Renal cortical epithelial cell (primary cell): ENCODE data around the gene PIPOX. TPM values are rescaled to one million over a fixed set of nuclear protein-coding genes. Genes with fewer than 3 reads are reported as not detected.
"Not testable (repeated sequence)": the region's sequence is repeated elsewhere in the genome, so short reads cannot be mapped to it uniquely, and the experiment has no call there.

Experiments used
- DNase-seq: peaks from one replicate; pipeline ENCODE4 v3.0.0-alpha.2; 2011; ENCODE audit warnings: low read depth
- total RNA-seq: library from RNA; depleted of rRNA; stranded (reverse); fragments of >200 nt; gene quantifications from 2 replicates; pipeline ENCODE4 v1.2.3, GENCODE V29; 2014

The PIPOX gene
- total RNA-seq, 1 donor from 2014 or later, result 0.94 TPM

DNA sequence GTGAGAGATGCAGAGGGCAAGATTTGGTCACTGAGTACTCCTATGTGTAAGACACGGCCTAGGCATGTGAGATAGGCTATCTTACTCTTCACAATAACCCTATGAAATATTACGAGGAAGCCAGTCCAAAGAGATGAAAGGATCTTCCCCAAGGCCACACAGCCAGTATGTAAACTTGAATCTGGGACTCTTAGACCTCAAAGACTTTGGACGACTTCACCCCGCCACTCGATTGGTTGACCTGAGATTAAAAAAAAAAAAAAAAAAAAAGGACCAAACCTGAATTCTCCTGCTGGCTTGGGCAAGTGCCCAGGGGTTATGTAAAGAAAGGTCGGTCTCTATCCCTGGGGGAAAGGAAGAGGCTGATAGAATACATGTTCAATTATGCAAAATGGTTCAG lies 33.1 kb downstream of the PIPOX start:
- no peak for DNase-seq

DNA sequence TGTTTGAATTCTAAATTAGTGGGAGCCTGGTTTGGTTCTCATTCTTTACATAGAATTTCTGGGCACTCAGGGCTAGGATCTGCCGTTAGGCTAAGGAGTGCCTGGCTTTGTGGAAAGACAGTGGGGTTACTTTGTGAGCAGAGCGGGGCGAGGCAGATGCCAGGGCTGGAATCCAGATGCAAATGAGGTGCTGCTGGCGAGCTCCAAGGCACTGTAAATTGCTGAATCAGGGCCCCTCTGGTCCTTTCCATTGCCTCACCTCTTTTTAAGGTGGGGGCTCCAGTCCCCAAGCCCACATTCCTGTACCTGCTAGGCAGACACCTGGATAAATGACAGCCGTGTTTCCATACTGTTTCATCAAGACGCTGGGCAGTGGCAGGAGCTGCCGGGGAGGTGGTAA lies 33.8 kb downstream of the PIPOX start:
- DNase-seq, result peak; percentile 6

DNA sequence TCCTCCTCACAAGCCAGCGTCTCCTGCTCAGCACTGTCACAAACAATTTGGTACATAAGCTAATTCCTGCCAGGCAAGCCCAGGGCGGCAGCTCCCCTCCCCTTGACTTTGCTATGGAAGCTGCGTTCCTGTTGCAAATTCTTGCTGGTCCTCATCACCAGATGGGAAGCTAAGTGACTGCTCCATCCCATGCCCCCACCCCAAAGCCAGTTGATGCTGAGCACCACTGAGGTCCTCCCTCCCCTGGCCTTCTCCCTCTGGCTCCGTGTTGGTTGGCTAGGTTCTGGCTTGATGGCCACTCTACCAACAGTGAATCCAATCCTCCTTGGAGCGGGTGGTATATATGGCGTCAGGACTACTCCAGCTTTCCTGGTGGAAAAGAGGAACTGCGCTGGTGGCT lies 34.4 kb downstream of the PIPOX start:
- DNase-seq, result no peak

DNA sequence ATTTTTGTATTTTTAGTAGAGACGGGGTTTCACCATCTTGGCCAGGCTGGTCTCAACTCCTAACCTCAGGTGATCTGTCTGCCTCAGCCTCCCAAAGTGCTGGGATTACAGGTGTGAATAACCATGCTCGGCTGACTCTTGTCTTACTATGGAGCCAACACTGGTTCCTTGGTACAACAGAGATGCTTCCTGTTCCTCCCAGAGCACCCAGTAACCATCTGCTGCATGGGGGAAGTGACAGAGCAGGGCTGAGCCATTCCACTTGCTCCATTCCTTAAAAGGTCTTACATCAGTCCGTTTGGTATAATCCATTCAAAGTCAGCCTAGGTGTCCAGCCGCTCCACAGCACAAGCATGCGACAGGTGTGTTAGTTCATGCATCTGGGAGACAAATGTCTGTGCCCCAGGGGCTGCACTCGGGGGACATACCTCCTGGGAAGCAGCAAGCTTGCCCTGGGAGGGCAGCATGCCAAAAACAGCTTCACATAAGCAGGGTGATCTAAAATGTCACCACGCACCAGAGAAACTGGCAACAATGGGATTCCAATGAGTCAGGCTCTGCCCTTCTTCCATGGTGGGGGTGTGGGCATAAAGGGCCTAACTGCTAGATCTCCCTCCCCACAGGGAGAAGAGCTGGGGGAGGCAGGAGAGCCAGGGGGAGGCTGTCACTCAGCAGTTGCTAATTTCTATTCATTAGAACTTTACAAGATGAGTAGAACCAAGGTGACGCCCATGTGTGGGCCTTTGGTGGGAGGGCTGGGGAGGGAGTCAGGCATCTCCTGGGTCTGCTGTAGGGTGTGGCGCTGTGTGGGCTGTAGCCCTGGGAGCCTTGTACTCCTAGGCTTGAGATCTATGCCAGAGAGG lies 35.5 kb downstream of the PIPOX start:
- DNase-seq, result peak; percentile 93

DNA sequence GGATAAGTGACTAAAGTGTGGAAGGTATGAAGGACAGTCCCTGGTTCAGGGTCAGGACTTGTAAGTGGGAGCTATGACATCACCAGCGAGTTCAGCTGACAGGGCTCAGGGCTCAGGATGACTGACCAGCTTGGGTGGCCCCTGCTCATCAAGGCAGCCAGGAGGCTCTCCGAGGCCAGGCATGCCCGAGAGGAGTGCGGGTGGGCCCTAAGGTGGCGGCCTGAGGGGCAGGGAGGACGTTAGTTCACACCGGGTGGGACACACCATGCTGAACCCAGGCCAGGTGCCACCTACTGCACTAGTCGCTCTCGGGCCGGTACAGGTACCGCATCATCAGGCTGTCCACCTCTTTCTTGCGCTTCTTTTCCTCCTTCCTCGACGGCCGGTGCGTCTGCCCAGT lies 36.5 kb downstream of the PIPOX start:
- DNase-seq, result no peak

DNA sequence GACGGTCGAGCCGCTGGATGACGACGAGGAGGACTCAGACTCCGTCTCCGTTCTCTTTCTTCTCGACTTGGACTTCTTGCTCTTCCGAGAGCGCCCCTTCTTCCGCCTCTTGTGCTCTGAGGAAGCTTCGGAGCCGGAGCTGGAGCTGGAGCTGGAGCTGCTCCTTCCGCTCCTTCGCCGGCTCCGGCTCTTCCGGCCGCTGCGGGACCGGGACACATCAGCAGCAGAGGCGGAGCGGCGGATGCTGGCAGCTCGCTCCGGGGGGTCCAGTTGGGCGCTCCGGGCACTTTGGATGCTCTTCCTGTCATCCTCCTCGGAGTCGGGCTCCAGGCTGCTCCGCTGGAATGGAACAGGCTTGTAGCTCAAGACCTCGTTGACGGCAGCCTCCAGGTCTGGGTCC lies 36.9 kb downstream of the PIPOX start:
- DNase-seq, result no peak

DNA sequence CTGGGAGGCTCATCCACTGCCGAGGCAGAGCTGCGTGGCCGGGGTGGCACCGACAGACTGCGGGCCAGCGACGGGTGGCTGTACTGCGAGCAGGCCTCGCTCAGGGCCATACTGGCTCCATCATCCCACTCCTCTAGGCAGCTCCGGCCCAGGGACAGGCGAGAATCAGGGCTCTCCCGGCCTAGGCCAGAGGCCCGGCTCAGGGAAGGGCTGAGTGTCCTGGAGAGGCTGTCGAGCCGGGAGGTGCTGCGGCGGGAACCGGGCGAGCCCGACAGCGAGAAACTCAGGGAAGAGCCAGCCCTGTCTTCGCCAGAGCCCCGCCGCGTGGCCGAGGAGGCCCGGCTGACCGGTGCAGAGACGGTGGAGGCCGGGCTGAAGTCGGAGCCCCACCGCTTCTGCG lies 37.4 kb downstream of the PIPOX start:
- no peak for DNase-seq

DNA sequence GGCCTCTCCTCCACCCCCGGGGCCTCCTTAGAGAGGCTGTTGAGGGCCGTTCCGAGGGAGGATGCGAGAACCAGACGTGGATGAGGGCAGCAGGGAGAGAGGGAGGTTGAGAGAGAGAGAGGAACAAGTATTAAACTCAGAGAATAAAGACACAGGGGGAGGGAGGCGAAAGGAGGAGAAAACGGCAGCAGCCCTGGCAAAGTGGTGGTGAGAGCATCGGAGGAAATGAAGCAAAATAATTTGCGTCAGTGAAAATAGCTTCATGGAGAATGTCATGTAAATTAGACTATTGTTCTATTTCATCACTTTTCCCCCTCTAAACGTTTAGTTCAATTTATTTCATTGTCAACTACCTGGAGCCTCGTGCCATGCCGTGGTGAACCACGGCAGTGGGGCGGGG lies 38.0 kb downstream of the PIPOX start:
- DNase-seq, result no peak

DNA sequence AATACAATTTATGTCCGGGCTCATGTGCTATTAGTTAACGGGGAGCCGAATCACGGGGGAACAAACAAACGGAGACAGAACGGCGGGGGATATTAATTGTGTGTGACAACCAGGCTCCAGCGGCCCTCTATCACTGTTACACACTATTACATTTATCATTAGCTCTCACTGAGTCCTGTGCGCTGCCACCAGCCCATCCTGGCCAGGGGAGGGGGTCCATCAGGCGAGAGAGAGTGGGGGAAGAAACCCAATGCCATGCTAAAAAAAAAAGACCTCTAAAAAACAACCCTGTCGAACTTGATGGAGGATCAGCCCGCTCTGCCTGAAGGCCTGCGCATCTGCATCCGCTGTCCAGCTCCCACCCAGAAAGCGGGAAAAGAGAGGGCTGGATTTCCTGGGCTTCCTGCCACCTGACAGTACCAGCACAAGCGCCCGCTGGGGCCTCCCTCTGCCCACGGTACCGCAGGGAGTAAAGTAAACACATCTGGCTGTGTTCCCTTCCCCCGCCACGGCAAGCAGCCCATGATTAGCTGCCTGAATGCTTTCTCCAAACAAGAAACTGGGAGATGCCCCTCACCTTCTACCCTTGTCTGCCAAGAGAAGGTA lies 41.7 kb downstream of the PIPOX start:
- no peak for DNase-seq

DNA sequence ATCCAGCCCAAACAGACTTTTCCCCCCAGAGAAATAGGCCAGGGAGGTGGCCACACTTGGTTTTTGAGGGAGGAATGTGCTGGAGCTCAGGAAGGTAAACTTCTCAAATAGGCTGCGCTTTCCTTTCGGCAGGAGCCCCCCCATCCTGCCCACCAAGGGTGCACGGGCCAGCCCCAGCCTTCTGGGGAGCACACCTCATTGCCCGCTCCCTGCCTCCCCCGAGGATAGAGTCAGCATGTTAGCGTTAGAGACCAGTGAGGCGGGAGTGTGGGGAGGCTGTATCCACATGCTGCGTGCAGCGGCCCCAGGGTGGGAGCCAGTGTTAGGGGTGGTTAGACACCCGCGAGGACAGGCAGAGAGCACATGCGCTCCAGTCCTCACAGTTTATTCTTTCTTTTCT lies 42.3 kb downstream of the PIPOX start:
- DNase-seq, result no peak

DNA sequence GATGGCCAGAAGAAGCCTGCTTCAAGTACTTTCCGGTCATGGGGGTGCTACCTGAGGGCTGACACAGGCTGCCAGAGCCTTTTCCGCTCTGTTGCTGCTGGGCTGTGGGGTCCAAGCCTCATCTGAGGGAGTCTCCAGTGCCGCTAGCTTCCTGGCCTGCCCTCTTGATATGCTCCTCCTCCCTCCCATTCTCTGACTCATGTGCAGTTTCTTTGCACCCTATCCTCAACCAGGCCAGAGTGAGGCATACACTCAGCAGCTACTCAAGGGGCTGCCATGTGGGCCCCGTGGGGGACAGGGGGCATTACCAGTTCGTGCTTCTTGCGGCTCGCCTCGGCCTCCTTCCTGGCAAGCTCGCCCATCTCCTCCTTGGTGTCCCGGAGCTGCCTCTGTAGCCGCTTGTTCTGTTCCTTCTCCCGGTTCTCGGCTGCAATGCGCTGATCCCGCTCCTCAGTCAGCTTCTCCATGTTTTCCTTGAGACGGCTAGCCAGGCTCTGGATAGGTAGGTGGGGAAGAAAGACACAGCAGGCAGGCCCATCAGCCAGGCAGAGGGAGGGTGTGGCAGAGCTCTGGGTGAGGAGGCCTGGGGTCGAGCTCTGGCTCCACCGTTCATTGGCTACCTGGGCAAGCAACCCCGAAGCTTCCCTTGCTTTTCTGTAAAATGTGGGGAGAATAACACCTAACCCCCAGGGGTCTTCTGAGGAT lies 43.8 kb downstream of the PIPOX start:
- no peak for DNase-seq

DNA sequence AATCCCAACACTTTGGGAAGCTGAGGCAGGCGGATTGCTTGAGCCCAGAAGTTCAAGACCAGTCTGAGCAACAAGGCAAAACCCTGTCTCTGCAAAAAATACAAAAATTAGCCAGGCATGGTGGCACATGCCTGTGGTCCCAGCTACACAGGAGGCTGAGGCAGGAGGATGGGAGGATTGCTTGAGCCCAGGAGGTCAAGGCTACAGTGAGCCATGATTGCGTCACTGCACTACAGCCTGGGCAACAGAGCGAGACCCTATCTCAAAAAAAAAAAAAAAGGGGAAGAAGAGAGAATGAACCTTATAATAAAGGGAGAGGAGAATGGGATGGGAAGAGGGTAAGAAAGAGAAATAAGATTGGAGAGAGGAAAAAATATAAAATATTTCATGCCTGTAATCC lies 45.8 kb downstream of the PIPOX start:
- DNase-seq, result not testable (repeated sequence)

DNA sequence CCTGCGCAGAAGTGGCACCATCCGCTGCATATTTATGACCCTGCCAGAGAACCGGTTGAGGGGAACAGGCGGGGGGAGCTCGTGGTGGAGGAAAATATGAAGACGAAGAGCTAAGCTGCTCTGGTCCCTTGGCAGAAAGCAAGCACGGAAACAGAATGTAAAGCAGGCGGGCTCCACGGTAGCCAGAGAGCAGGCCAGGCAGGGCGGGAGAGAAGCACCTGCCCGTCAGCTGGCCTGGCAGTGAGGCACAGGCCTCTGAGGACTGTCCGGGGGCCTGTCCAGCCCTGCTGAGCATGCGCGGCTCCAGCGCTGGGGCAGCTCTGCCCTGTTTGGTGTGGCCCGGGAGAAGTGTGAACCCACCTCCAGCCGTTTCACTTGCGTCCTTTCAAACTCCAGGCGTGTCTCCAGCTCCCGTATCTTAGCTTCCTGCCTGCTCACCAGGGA lies 46.7 kb downstream of the PIPOX start:
- no peak for DNase-seq

DNA sequence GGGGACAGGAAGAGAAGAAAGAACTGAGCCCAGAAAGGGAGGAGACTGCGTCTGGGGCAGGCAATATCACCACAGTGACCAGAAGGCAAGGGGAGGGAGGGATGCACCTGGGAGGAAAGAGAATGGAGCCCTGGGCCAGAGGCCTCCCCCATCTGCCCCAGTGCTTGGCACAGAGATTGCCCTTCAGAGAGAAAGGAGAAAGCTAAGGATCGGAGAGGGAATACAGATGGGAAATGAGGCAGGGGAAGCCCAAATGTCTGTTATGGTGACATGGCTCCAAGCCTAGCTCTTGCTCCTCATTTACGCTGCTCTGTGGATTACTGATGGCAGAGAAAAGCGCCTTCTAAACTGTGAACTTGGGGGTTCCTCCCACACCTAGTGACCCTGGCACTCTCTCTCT lies 47.2 kb downstream of the PIPOX start:
- no peak for DNase-seq

DNA sequence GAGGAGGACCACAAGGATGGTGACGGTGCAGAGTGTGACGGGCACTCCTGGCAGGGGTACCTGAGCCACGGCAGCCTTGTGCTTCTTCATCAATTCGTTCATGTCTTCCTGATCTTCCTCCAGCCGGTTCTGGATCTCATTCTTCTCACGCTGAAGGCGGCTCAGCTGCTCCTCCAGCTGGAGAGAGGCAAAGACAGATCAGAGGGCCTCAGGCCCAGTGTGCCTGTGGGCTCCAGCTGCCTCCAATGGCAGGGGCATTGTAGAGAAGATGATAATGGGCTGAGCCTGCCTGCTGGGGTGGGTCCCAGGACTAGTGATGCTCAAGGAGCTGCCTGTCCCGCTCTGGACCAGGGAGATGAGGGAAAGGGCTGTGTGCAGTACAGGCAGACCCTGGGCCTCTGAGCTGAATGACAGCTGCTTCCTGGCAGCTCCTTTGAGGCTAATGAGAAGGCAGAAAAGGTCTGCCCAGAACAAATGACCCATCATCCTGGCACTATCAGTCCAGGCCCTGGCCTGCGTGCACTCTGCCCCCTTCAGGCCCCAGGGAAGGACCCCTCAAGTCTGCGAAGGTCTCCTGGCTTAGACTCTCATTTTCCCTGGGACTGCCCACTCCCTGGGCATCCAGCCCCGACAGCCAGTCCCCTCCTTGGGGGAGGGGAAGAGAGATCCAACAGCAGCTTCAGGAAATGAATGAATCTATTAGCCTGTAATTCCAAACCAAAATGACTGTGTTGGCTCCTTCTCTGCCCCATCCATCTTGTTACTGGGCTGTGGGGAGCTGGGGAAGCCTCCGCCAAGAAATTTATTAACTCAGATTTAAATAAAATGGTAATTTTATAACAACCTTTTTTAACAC lies 48.0 kb downstream of the PIPOX start:
- DNase-seq, result no peak

DNA sequence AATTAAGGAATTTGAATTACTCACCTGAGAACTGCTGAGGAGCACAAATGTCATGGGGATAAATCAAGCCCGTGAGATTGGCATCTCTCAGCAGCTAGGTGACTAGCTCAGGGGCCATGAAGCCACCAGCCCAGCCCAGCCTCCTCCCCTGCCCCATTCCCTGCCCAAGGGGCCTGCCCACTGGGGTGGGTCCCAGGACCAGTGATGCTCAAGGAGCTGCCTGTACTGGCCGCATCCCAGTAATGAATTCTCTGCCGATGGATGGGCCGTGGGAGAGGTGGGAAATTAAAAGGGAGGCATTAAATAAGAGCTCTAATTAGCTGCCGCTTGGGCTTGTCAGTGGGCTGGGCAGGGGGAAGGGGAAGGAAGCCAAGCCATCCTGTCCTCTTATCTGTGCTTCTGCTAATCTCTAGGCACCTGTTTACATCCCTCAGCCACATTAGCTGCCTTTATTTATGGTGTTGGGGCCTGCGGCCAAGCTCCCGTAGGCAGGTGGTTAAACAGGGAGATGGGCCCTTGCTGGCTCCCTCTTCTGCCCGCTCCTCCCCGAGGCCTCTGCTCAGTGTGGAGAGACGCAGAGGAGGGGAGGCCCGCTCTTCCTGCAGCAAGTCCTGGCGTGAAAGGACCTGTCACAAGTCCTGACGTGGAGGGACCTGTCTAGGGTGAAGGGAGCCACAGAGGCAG lies 48.8 kb downstream of the PIPOX start:
- DNase-seq, result no peak

DNA sequence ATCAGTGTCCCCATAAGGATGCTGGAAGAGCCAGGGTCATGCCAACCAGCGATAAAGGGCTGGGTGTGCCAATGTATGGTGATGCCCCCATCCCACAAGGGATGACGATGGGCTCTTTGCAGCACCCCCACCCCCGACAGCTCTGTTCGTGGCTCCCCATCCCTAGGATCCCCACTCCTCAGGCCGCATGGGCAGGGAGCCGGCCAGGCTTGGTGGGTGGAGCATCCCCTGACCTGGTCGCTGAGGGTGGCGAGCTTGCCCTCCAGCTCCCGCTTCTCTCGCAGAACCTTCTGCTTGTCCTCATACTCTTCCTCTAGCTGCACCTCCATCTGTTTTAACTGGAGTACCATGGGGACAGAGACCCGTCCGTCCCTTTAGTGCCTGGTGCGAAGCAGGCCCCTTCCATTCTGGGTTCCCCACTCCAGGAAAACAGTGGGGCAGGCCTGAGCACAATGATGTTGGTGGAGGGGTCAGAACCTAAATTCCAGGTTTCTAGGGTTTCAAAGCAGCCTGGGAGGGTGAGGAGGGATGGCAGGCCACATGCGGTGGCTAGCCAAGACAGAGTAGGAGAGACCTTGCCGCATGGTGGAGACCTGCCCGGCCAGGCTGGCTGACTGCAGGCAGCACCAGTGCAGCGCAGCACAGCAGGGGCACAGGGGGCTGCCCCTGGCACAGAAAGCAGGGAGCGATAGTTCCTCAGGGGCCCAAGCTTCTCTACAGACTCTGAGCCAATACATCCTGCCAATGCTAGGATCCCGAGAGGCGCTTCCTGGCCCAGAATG lies 50.3 kb downstream of the PIPOX start:
- no peak for DNase-seq

DNA sequence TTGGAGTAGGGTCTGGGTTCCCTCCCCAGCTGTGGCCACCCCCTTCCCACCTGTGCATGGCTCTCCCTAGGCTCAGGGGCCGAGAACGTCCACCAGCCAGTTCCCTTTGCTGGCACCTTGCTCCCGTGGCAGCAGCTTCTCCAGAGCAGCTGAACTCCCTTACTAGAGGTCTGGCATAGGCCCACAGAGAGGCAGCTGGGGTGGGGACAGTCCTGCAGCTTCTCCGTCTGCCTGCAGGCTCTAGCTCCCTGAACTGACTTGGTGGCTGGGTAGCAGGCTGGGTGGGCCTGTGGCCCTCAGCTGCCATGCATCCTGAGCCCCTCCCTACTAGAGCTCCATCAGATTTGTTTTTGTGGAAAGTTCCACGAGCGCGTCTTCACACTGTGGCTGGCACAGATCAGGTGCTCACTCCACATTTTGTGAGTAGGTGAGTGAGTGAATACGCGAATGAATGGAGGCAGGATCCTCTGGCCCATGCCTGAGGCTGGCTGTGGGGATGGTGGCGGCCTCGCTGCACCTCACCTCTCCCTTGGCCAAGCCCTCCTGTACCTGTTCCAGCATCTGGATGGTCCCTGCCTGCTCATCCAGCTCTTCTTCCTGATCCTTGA lies 51.3 kb downstream of the PIPOX start:
- DNase-seq, result no peak

DNA sequence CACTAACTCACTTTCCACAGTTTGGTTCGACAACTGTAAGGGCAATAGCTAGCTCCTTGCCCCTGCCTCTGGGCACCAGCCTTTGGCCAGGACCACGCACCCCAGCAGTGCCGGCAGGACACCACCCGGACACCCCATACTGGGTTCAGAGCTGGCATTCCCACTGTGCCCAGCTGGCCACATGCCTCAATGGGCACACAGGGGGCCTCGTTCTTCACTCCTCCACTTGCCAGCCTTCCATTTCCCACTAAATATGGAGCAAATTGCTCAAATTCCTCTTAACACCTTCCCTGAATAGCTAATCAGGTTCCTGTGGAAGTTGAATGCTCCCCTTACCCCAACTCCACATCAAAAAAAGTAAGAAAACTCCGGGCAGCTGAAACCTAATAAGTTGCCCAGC lies 52.5 kb downstream of the PIPOX start:
- DNase-seq, result no peak

DNA sequence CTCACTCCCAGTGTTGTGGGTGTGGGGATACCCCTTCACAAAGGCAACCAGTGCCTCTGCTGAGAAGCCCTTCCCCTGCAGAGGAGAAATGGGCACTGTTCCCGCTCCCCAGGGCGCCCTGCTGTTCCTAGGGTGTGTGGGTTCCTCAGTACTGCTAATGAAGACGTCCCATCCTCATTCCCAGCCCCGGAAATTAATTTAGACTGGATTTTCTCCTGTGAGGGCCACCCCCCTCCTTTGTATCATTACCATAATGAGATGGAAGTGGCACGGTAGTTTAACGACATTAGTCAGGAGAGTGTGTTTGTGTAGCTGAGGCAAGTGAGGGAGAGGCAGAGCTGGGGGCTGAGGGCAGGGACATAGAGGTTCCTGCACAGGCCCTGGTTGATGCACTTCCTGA lies 53.2 kb downstream of the PIPOX start:
- DNase-seq, result no peak
